Stimulated activated CD4-positive, alpha-beta T cell treated with anti-CD3 and anti-CD28 coated beads, Interleukin-4, amount 100 ng/mL, for 4 hours (primary cell): ENCODE results near the gene SMIM45.
A peak's percentile ranks its signal among the peaks of the same experiment; 100 is the strongest.
"Not testable (repeated sequence)": the region's sequence is repeated elsewhere in the genome, so short reads cannot be mapped to it uniquely, and the experiment has no call there.

Experiments used
- DNase-seq, 2 experiments: peaks; one replicate each; pipeline ENCODE4 v3.0.0-alpha.2; 2020

Gene SMIM45

GRCh38 chr22:41935015-41935351, 17.0 kb upstream of the SMIM45 start:
- no peak for DNase-seq

DNA sequence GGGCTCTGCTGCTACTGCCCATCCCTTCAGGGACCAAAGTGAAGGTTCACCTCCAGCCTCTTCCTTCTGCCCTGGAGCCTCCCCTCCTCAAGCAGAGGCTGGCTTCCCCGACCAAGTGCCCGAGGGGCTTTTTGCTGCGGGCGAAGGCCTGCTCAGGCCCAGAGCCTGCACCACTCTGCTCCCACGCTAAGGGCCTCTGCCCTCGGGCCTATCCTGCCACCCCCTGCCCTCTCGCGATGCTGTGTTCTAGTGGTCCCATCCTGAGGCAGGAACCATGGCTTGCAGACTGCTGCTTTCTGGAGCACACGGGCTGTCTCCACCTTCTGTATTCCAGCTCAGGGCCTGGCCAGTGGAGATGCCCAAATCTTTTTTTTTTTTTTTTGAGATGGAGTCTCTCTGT, 16.4 kb upstream of the SMIM45 start:
- no peak for DNase-seq

- DNase-seq: no peak
These were observed 15.1 kb upstream of the SMIM45 start for GRCh38 chr22:41936894-41937169.

DNA sequence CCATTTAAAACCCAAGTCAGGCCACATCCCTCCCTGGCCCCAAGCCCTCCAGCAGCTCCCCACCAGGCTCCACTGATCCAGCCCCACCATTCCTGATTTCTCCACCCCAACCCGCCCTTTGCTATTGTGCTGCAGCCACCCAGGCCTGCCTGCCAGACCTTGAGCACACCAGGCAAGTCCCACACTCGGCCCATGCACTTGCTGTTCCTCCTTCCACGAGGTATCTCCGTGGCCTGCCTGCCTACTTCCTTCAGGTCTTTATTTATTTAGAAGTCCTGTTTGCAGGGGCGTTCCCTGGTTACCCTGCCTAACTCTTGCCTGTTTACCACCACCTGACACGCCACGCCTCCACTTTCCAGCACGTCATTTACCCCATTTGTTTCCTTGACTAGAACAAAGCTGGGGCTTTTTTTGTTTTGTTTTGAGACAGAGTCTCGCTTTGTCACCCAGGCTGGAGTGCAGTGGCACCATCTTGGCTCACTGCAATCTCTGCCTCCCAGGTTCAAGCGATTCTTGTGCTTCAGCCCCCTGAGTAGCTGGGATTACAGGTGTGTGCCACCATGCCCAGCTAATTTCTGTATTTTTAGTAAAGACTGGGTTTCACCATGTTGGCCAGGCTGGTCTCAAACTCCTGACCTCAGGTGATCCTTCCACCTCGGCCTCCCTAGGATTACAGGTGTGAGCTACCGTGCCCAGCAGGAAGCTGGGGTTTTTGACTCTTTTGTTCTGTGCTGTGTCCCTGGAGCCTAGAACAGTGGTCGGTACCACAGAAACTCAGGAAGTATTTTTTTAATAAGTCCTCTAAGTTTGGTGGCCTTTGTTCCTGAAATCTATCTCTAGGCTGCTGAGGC, 11.7 kb upstream of the SMIM45 start:
- peak; percentile 83 to 96 for DNase-seq

- DNase-seq: peak; percentile 79 to 81
These were observed 10.9 kb upstream of the SMIM45 start for GRCh38 chr22:41940832-41941765.

GRCh38 chr22:41943661-41944209, 8.2 kb upstream of the SMIM45 start:
- DNase-seq: no peak

DNA sequence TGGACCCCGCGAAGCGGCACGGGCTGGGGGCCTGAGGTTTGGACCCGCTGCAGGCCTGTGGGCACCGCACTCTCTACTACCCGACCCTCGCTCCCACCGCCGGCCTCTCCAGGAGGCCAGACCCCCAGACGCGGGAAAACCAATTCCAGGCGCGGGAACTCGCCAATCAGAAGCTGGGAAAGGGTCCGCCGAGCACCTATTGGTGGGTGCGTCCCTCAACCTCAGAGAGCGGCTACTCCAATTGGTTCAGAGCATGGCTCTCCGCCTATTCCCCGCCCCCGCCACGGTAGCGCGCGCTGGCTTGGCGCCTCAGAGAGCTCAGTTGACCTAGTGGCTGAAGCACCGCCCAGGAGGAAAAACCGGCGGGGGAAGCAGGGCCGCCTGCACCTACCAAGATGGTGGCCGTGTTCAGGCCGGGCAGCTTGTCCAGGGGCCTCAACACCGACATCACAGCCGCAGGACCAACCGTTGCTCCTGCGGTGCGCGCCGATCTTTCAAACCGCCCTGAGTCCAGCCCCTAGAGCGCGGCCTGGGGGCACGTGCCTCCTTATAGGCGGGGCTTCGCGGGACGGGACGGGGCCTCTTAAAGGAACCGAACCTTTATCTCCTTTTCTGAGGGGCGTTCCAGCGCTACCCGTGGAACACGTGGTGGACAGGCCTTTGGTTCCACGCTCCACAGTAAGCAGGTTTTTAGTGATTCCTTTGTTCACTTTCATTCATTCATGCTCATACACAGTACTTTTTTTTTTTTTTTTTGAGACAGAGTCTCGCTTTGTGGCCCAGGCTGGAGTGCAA, 5.1 kb upstream of the SMIM45 start, which contains the start of gene CENPM:
Gene CENPM, minus strand, starts transcription at position 524 of the 795 bp plus-strand sequence. Its CDS starts 76 bp downstream, at position 448.
- DNase-seq: peak; percentile 83 to 88

DNA sequence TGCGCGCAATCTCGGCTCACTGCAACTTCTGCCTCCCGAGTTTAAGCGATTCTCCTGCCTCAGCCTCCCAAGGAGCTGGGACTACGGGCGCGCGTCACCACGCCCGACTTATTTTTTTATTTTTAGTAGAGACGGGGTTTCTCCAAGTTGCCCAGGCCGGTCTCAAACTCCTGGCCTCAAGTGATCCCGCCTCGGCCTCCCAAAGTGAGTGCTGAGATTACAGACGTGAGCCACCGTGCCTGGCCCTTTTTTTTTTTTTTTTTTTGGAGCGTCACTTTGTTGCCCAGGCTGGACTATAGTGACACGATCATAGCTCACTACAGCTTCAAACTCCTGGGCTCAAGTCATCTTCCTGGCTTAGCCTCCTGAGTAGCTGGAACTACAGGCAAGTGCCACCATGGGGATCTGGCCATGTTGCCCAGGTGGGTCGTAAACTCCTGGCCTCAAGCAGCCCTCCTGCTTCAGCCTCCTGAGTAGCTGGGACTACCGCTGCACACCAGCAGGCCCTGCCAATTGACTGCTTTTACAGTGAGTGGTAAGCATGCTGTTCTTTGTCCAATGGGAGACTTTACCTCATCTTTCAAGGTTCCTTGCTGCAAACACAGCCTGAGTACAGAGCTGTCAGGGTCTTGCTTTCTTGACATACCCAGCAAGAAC, 4.4 kb upstream of the SMIM45 start:
- DNase-seq: no peak

- no peak for DNase-seq
These were observed 3.8 kb upstream of the SMIM45 start for GRCh38 chr22:41948142-41948541.

DNA sequence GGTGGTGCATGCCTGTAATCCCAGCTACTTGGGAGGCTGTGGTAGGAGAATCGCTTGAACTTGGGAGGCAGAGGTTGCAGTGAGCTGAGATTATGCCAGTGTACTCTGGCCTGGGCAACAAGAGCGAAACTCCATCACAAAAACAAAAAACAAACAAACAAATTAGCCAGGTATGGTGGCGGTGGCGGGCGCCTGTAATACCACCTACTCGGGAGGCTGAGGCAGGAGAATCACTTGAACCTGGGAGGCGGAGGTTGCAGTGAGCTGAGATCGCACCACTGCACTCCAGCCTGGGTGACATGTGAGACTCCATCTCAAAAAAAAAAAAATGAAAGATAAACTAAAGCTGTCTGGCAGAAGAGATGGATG, 3.0 kb upstream of the SMIM45 start:
- DNase-seq: not testable (repeated sequence)

GRCh38 chr22:41949297-41949965, 2.5 kb upstream of the SMIM45 start:
- DNase-seq: no peak

DNA sequence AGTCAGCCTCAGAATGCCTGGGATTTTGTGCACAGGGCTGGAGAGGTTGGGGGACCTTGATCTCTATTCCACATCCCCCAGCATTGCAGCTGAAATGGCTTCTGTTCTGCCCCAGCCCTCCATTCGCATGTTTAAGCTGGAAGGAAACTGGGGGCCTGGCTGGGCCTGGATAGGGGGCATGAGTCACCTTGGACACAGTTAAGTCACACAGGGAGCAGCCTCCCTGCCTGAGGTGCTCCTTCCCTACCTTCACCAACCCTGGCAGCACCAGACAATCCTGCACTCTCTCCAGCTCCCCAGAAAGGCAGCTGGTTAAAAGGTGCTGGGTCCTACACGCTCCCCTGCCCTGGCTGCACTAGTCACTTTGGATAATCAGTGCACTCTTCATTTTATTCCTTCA, 763 bp downstream of the SMIM45 start:
- no peak for DNase-seq

- no peak for DNase-seq
These were observed 6.1 kb downstream of the SMIM45 start for GRCh38 chr22:41957941-41958556.

GRCh38 chr22:41963453-41964111, 11.6 kb downstream of the SMIM45 start:
- no peak for DNase-seq

DNA sequence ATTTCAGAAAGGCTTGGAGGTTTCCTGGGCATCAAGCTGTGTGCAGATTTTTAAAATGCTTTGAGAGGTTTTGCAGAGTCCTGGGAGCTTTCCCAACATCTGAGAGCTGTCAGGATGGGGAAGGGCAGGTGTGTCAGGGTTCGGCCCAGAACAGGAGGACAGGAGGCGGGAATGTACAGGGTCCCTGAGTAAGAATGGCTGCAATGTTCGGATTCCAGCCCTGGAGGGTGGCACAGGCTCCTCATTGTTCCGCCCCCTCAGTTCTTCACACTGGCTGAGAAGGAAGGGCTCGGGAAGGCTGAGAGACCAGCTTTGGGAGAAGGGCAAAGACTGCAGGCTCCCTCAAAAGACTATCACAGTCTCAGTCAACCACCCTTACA, 12.2 kb downstream of the SMIM45 start:
- no peak for DNase-seq

DNA sequence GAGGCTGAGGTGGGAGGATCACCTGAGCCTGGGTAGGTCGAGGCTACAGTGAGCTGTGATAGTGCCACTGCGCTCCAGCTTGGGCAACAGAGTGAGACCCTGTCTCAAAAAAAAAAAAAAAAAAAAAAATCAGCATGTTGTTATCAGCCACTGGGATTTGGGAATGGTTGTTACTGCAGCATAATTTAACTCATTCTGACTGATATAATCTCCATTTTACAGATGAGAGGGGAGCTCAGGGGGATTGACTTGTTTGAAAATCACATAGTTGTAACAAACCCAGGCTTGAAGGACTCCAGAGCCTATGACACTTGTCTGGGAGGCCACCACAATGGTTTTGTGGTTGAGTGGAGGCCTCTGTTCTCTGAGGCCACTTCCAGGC, 14.3 kb downstream of the SMIM45 start:
- DNase-seq: no peak

DNA sequence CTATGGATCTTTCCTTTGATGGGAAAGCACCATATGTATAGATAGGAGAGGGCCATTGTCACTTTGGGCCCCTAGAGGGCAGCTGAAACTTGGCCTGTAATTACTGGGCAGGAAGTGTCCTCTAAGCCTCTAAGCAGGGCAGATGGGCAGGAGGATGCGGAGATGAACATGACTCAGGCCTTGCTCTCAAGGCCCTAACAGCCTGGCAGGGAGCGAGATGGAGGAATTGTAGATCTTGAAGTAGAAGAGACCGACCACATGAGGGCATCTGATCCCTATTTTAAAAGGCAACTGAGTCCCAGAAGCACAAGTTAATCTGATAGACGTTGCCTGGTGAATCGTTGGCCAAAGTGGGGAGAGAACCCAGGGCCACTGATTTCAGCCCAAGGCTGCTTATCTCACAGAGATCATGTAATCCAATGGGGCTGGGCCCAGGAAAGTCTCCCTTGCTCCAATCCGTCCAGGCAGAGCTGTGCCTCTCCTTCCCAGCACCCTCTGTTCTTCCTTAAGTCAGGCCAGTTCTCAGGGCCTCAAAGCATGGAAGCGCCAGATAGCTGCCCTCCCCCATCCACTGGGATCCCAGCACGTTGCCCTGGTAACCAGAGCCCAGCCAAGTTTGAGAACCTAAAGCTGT, 14.8 kb downstream of the SMIM45 start:
- peak in 1 of 2 experiments; percentile 30 for DNase-seq

DNA sequence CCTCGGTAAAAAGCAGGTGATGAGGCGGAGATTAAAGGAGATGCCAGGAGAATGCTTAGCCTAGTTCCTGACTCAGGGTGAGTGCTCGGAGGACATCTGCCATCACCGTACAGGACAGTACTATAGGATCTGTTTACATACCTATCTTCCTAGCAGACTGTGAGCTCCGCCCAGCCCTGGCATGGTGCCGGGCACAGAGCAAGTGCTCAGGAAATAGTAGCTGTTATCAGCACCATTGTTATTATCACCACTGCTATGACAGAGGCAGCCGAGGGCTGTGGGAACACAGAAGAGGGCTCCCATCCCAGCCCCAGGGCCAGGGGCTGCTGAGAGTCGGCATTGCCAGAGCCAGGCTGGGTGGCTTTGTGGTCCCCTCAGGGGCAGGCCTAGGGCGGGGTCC, 16.7 kb downstream of the SMIM45 start:
- DNase-seq: no peak

DNA sequence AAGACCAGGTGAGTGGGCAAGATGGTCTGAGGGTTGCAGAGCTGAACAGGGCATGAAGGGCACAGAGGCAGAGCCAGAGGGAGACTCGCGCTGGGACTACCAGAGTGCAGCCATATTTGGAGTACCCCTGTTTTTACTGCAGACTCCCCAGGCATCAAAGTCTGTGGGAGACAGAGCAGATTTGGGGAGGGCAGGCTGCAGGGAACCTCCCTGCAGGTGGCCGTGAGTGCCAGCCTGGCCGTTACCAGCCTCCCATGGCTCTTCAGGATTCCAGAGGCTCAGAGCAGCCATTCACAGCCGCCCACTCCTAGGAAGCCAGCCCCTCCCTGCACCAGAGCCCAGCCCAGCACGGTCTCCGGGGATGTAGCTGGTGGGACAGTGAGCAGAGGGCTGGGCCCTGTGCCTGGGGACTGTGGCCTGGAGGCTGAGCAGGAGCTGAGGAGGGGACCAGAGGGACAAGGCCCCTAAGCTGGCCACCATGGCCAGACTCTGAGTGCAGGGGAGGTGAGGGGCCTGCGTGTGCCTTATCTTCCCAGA, 17.2 kb downstream of the SMIM45 start, which contains the start of gene SEPTIN3:
Gene SEPTIN3, plus strand, starts transcription at position 334 of the 537 bp plus-strand sequence. CDS start 2,050 bp downstream, outside the sequence.
- DNase-seq: no peak

DNA sequence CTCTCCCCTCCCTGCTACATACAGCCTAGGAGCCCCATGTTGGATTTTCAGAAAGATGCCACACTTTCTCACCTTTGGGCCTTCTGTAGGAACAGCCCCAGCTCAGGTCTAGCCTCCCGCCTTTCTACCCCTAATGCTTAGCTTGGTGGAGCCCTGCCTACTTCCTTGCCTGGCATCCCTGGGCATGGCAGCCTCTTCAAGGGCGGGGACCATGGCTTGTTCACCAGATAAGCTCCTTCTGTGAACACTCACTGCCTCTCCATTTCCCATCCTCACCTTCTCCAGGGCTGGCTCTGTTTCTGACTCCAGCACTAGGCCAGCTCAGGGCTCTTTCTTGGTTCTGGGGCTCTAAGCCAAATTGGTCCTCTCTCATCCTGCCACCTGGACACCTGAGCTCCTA, 18.7 kb downstream of the SMIM45 start:
- no peak for DNase-seq
